Measurements from ENCODE around the gene KIF19.

- TF ChIP-seq CTCF (IDR thresholded peaks at IDR 0.05): no peak
- no peak for TF ChIP-seq POLR2A (IDR thresholded peaks at IDR 0.05)
Measured at GRCh38 chr17:74297941-74298340, 28.1 kb upstream of the KIF19 start.

Measured in heart left ventricle (tissue), 13 donors.